Endothelial cell of umbilical vein (primary cell): ENCODE results near the gene BMPR1B. TPM values are rescaled to one million over a fixed set of nuclear protein-coding genes. Genes with fewer than 3 reads are reported as not detected.

ENCODE experiments used
- BruUV-seq: library from RNA; stranded (reverse); fragments of 400-500 nt; replicated peaks from 2 replicates; lab custom pipeline; 2021; lab: Mats Ljungman, UMichigan
- CTCF ChIA-PET: fragments of 300-600, 350-600 bp; sonication (Branson Sonifier 250); formaldehyde crosslinking; loops from one replicate; lab custom pipeline; 2021; ENCODE audit warnings: antibody characterized with exemption, inconsistent platforms; lab: Charles Lee
- POLR2A ChIA-PET: fragments of 300-600, 350-600 bp; sonication (Branson Sonifier 250); formaldehyde crosslinking; loops from one replicate; lab custom pipeline; 2021; ENCODE audit warnings: antibody characterized with exemption, inconsistent platforms; lab: Charles Lee
- DNase-seq: peaks from one replicate; pipeline ENCODE4 v3.0.0-alpha.2; 2011; ENCODE audit warnings: low read depth, low spot score
- FAIRE-seq: peaks from 2 replicates; lab custom pipeline; 2011; peaks lifted over from hg19 to GRCh38; lab: Jason Lieb, UNC
- H2AFZ ChIP-seq: 2 replicates; pipeline ENCODE4 v1.6.0; 2012; ENCODE audit warnings: low read depth, low read length, control low read depth, inconsistent platforms
- H3K27ac ChIP-seq: 2 replicates; pipeline ENCODE4 v1.5.1; 2011; ENCODE audit warnings: low read depth, mild to moderate bottlenecking, control low read depth, low read length, moderate library complexity; ENCODE audit not compliant: insufficient read depth
- H3K27me3 ChIP-seq, 2 experiments: 2 replicates each; pipeline versions ENCODE4 v1.6.0 to v1.6.1; 2011; ENCODE audit warnings: low read length in 2 of 2, mixed read lengths in 1 of 2; ENCODE audit not compliant: control insufficient read depth in 2 of 2, insufficient read depth in 2 of 2
- H3K36me3 ChIP-seq, 2 experiments: 2 replicates in 1 of 2; 3 replicates in 1 of 2; pipeline ENCODE4 v1.5.1; 2011; ENCODE audit warnings: low read length in 2 of 2, mild to moderate bottlenecking in 1 of 2, moderate library complexity in 1 of 2; ENCODE audit not compliant: control insufficient read depth in 2 of 2, insufficient read depth in 2 of 2; ENCODE audit errors: extremely low read depth in 1 of 2
- H3K4me1 ChIP-seq: 3 replicates; pipeline ENCODE4 v1.5.1; 2011; ENCODE audit warnings: mild to moderate bottlenecking, low read length; ENCODE audit not compliant: control insufficient read depth, insufficient read depth; ENCODE audit errors: extremely low read depth
- H3K4me2 ChIP-seq: 2 replicates; pipeline ENCODE4 v1.6.1; 2011; ENCODE audit warnings: low read length, control low read depth, mixed read lengths; ENCODE audit not compliant: insufficient read depth
- H3K4me3 ChIP-seq, 3 experiments: fragments of 200-600 bp in 1 of 3; sonication (generic), shearing (Covaris generic) in 1 of 3; replicated peaks in 1 of 3; 2 replicates each; pipeline ENCODE4 v1.5.1; 2011 to 2016; ENCODE audit warnings: control low read depth in 3 of 3, low read length in 3 of 3, mild to moderate bottlenecking in 2 of 3, inconsistent platforms in 1 of 3, low read depth in 1 of 3, moderate library complexity in 1 of 3; ENCODE audit not compliant: insufficient read depth in 1 of 3
- H3K79me2 ChIP-seq: 2 replicates; pipeline ENCODE4 v1.6.0; 2012; ENCODE audit warnings: low read length, inconsistent platforms; ENCODE audit not compliant: control insufficient read depth, insufficient read depth
- H3K9ac ChIP-seq: replicated peaks from 2 replicates; pipeline ENCODE3; 2011; ENCODE audit warnings: low read length, control low read depth; ENCODE audit not compliant: insufficient read depth; ENCODE audit errors: extremely low read depth
- H3K9me1 ChIP-seq: replicated peaks from 3 replicates; pipeline ENCODE4 v1.6.0; 2011; ENCODE audit warnings: mild to moderate bottlenecking, low read length; ENCODE audit not compliant: control insufficient read depth, insufficient read depth; ENCODE audit errors: extremely low read depth
- H3K9me3 ChIP-seq: replicated peaks from 2 replicates; pipeline ENCODE4 v1.5.1; 2012; ENCODE audit warnings: low read length, inconsistent platforms; ENCODE audit not compliant: control insufficient read depth, insufficient read depth
- H4K20me1 ChIP-seq: replicated peaks from 2 replicates; pipeline ENCODE3; 2011; ENCODE audit warnings: mild to moderate bottlenecking, low read length; ENCODE audit not compliant: control insufficient read depth, insufficient read depth; ENCODE audit errors: extremely low read depth
- EZH2 ChIP-seq: IDR thresholded peaks from 2 replicates; pipeline ENCODE4 v1.6.1; 2012; ENCODE audit warnings: borderline replicate concordance, low read depth, mild to moderate bottlenecking, moderate library complexity, low read length, inconsistent platforms; ENCODE audit not compliant: severe bottlenecking
- FOS ChIP-seq: IDR thresholded peaks from 2 replicates; pipeline ENCODE4 v1.6.1; 2011; ENCODE audit warnings: mild to moderate bottlenecking, low read length, moderate library complexity, borderline replicate concordance; ENCODE audit not compliant: insufficient read depth
- GATA2 ChIP-seq: IDR thresholded peaks from 2 replicates; pipeline ENCODE4 v1.7.0; 2011; ENCODE audit warnings: low read depth, mild to moderate bottlenecking, moderate library complexity, mixed read lengths, low read length; ENCODE audit not compliant: insufficient read length, insufficient read depth
- JUN ChIP-seq: IDR thresholded peaks from 2 replicates; pipeline ENCODE4 v1.6.1; 2011; ENCODE audit warnings: borderline replicate concordance, low read depth; ENCODE audit not compliant: insufficient read length, insufficient read depth
- MYC ChIP-seq: IDR thresholded peaks from one replicate; pipeline ENCODE4 v1.6.1; 2011; ENCODE audit warnings: mild to moderate bottlenecking, low read depth, low read length
- POLR2A ChIP-seq: IDR thresholded peaks from 2 replicates; pipeline ENCODE4 v1.6.1; 2012; ENCODE audit warnings: low read depth, mild to moderate bottlenecking, control low read depth, low read length
- POLR2AphosphoS5 ChIP-seq: IDR thresholded peaks from 2 replicates; pipeline ENCODE4 v1.6.1; 2012; ENCODE audit warnings: low read depth, mild to moderate bottlenecking, control low read depth, low read length, moderate library complexity; ENCODE audit not compliant: insufficient read depth
- dilution Hi-C: fragments of 300-500 bp; cut with MboI; formaldehyde crosslinking; loops from one replicate; pipeline ENCODE4 v1.15.0; 2019; ENCODE audit warnings: low sequenced_read_pairs; ENCODE audit not compliant: extremely low pct_ligation_motif_present
- intact Hi-C: fragments of 100-400 bp; cut with micrococcal nuclease; formaldehyde crosslinking; loops from one replicate; pipeline ENCODE4 v1.10.0; 2022
- polyA plus RNA-seq, 4 experiments: library from polyadenylated mRNA; depleted of rRNA in 3 of 4; stranded (reverse) in 3 of 4; unstranded in 1 of 4; fragments of >200 nt; gene quantifications; 2 replicates each; pipeline versions ENCODE4 v1.2.1 to v1.2.3, GENCODE V29; 2011 to 2012; ENCODE audit warnings: missing spikeins in 1 of 4
- total RNA-seq: library from RNA; stranded (reverse); gene quantifications from 2 replicates; pipeline ENCODE4 v1.2.3, GENCODE V29; 2021
- TF ChIP-seq, protein P1 (sequence below), 2 donors: IDR thresholded peaks; 1 replicate in 1 of 2; 2 replicates in 1 of 2; pipeline ENCODE4 v1.5.1; 2011; ENCODE audit warnings: low read length in 2 of 2, mild to moderate bottlenecking in 2 of 2, moderate library complexity in 2 of 2, control low read depth in 1 of 2, inconsistent platforms in 1 of 2, low read depth in 1 of 2; ENCODE audit not compliant: insufficient read depth in 1 of 2; ENCODE audit errors: extremely low read depth in 1 of 2
- TF ChIP-seq, protein P2 (sequence below): IDR thresholded peaks from 2 replicates; pipeline ENCODE4 v1.6.1; 2011; ENCODE audit not compliant: insufficient read depth, insufficient read length

Gene BMPR1B
- total and polyA plus RNA-seq, 2 donors (not counting 3 experiments of a cell fraction or from before 2014, with no cell fraction given): 0.28 to 2.1 TPM

DNA sequence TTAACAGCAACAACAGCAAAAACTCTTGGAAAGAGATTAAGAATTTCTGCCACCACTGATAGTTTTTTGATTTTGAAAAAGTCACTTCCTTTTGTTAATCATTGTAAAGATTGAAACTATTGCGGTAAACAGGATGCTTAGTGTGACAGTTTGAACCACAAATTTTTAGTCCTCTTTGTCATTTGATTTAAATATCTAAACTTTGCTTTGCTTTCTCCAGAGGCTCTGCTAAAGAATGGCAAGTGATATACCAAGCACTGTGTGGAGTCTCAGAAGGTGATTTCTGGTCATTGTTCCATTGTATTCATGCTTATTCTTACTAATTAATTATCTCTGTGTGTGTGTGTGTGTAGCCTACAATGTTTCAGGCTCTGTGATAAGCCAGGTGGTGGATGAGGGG, 155.6 kb downstream of the BMPR1B start:
- no peaks in the 10 kb centered on the region for H4K20me1 ChIP-seq
- H3K4me1 ChIP-seq: no peaks in the 10 kb centered on the region
- H3K9me1 ChIP-seq: no peaks in the 10 kb centered on the region
- ChIA-PET CTCF (no interaction called here), POLR2A (no interaction called here)
- no peak overlapping the region for H3K27ac ChIP-seq
- FAIRE-seq: no peak
- no TSS peak for BruUV-seq
- H3K4me3 ChIP-seq: no peak overlapping the region
- H3K27me3 ChIP-seq: no peaks in the 10 kb centered on the region
- no peak overlapping the region for H2AFZ ChIP-seq
- no peak overlapping the region for H3K4me2 ChIP-seq
- TF ChIP-seq EZH2 (no peak), FOS (no peak), MYC (no peak), JUN (no peak), POLR2AphosphoS5 (no peak), POLR2A (no peak), GATA2 (no peak)
- TF ChIP-seq, protein P1, sequence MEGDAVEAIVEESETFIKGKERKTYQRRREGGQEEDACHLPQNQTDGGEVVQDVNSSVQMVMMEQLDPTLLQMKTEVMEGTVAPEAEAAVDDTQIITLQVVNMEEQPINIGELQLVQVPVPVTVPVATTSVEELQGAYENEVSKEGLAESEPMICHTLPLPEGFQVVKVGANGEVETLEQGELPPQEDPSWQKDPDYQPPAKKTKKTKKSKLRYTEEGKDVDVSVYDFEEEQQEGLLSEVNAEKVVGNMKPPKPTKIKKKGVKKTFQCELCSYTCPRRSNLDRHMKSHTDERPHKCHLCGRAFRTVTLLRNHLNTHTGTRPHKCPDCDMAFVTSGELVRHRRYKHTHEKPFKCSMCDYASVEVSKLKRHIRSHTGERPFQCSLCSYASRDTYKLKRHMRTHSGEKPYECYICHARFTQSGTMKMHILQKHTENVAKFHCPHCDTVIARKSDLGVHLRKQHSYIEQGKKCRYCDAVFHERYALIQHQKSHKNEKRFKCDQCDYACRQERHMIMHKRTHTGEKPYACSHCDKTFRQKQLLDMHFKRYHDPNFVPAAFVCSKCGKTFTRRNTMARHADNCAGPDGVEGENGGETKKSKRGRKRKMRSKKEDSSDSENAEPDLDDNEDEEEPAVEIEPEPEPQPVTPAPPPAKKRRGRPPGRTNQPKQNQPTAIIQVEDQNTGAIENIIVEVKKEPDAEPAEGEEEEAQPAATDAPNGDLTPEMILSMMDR (IDR thresholded peaks at IDR 0.05; ENCODE audit: extremely low read depth in 1 of 2, insufficient read depth in 1 of 2, low read depth in 1 of 2, low read length in 2 of 2): no peak
- TF ChIP-seq, protein P2, sequence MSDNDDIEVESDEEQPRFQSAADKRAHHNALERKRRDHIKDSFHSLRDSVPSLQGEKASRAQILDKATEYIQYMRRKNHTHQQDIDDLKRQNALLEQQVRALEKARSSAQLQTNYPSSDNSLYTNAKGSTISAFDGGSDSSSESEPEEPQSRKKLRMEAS: no peak
- no peaks in the 10 kb centered on the region for H3K79me2 ChIP-seq
- intact Hi-C loops: no loop called here
- H3K9ac ChIP-seq: no peak overlapping the region
- dilution Hi-C loops: no loop called here
- no peaks in the 10 kb centered on the region for H3K9me3 ChIP-seq
- no peak for DNase-seq
- H3K36me3 ChIP-seq: no peaks in the 10 kb centered on the region
